ENCODE data around the gene DIO3. TPM values are rescaled to one million over a fixed set of nuclear protein-coding genes. Genes with fewer than 3 reads are reported as not detected.

The DIO3 gene
- total RNA-seq, 2 experiments from 2014 or later, result not detected

DNA sequence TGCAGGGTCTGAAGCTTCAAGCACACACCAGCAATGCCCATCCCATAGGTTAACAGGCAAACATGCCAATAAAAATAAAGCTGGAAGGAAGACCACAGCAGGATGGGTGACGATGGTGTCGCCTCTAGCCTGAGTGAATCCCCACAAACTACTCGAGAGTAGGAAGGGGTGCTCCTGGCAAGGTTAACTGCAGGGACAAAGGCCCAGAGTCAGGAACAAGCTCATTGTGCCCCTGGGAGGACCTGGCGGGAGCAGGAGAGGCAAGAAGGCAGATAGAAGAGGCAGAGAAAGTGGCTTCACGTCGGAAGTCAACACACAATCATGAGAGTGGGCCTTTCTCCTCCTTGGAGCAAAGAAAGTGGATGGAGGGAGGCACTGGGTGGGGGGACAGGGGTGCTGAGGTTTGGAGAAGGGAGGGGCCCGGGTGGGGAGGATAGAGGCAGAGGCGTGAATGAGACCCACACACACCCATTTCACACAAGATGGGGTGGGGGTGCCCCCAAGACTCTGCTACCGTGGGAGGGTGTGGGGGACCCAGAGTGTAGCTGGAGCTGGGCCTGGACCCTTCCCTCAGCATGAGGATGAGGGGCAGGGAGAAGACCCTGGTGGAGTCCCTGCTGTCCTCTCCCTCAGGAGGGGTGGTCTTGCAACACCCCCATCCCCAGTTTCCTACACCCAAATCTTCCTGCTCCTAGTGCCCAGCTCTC lies 43.1 kb downstream of the DIO3 start:
- ChIA-PET POLR2A (interaction anchor here (0.6 kb wide), 1 partner anchor 998 kb away, joined by 3 read pairs; no protein-coding TSS in a partner anchor), CTCF (ENCODE audit: unreplicated experiment) (no interaction called here)
- DNase-seq (ENCODE audit: low spot score), result no peak
- intact Hi-C loops (cut with micrococcal nuclease; ENCODE audit: unreplicated experiment), result no loop called here
- Histone ChIP-seq H3K27ac (ENCODE audit: low read depth, low read length, poor library complexity, severe bottlenecking) (no peak overlapping the region), H3K9me2 (ENCODE audit: insufficient read depth, low read length) (no peaks in the 10 kb centered on the region), H3K4me1 (ENCODE audit: insufficient read depth, low read length, poor library complexity, severe bottlenecking) (no peaks in the 10 kb centered on the region), H2AFZ (ENCODE audit: low read length) (no peak overlapping the region), H4K20me1 (ENCODE audit: insufficient read depth, low read length) (no peaks in the 10 kb centered on the region), H3K79me2 (ENCODE audit: insufficient read depth, low read depth, low read length) (no peaks in the 10 kb centered on the region), H3K9me3 (ENCODE audit: low read length) (no peaks in the 10 kb centered on the region), H3K36me3 (ENCODE audit: insufficient read depth, low read length) (no peaks in the 10 kb centered on the region), H3K4me2 (ENCODE audit: low read length) (no peak overlapping the region), H3K4me3 (ENCODE audit: low read depth, low read length, poor library complexity, severe bottlenecking) (no peak overlapping the region)
- BruUV-seq (replicated peaks), result no TSS peak
- TF ChIP-seq CTCF (conservative IDR thresholded peaks at IDR 0.05; ENCODE audit: low read length), result no peak
- TF ChIP-seq EZH2phosphoT487 (IDR thresholded peaks at IDR 0.05; ENCODE audit: borderline replicate concordance, low read depth, low read length), result no peak

GRCh38 chr14:101604935-101605780 lies 43.9 kb downstream of the DIO3 start:
- Histone ChIP-seq H3K79me2 (ENCODE audit: insufficient read depth, low read depth, low read length) (no peaks in the 10 kb centered on the region), H4K20me1 (ENCODE audit: insufficient read depth, low read length) (no peaks in the 10 kb centered on the region), H3K9me3 (ENCODE audit: low read length) (no peaks in the 10 kb centered on the region), H3K4me2 (ENCODE audit: low read length) (no peak overlapping the region), H3K36me3 (ENCODE audit: insufficient read depth, low read length) (no peaks in the 10 kb centered on the region), H3K9me2 (ENCODE audit: insufficient read depth, low read length) (no peaks in the 10 kb centered on the region), H3K4me1 (ENCODE audit: insufficient read depth, low read length, poor library complexity, severe bottlenecking) (no peaks in the 10 kb centered on the region), H3K4me3 (ENCODE audit: low read depth, low read length, poor library complexity, severe bottlenecking) (no peak overlapping the region), H3K27ac (ENCODE audit: low read depth, low read length, poor library complexity, severe bottlenecking) (no peak overlapping the region), H2AFZ (ENCODE audit: low read length) (no peak overlapping the region)
- no peak for DNase-seq (ENCODE audit: low spot score)
- intact Hi-C loops (cut with micrococcal nuclease; ENCODE audit: unreplicated experiment), result no loop called here
- CTCF ChIA-PET (ENCODE audit: unreplicated experiment), result no interaction called here
- TF ChIP-seq CTCF (conservative IDR thresholded peaks at IDR 0.05; ENCODE audit: low read length) (no peak), EZH2phosphoT487 (IDR thresholded peaks at IDR 0.05; ENCODE audit: borderline replicate concordance, low read depth, low read length) (no peak)
- no TSS peak for BruUV-seq (replicated peaks)
- POLR2A ChIA-PET, result no interaction called here

DNA sequence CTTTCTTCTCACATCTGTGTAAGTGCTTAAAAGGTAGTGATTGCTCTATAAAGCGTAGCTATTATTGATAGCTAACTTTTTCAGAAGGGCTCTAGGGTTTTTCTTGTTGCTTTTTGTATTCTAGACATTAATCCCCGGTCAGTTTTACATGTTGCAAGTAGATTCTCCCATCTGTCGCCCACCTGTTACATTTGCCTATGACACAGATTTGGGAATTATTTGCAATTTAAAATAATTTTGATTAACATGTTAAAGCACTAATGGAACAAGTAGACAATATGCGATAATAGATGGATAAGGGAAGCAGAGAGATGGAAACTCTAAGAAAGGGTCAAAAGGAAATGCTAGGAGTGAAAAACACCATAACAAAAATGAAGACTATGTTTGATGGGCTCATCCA lies 44.5 kb downstream of the DIO3 start:
- intact Hi-C loops (cut with micrococcal nuclease; ENCODE audit: unreplicated experiment), result no loop called here
- ChIA-PET POLR2A (no interaction called here), CTCF (ENCODE audit: unreplicated experiment) (no interaction called here)
- Histone ChIP-seq H3K79me2 (ENCODE audit: insufficient read depth, low read depth, low read length) (no peaks in the 10 kb centered on the region), H2AFZ (ENCODE audit: low read length) (no peak overlapping the region), H3K4me2 (ENCODE audit: low read length) (no peak overlapping the region), H3K36me3 (ENCODE audit: insufficient read depth, low read length) (no peaks in the 10 kb centered on the region), H3K4me3 (ENCODE audit: low read depth, low read length, poor library complexity, severe bottlenecking) (no peak overlapping the region), H3K4me1 (ENCODE audit: insufficient read depth, low read length, poor library complexity, severe bottlenecking) (no peaks in the 10 kb centered on the region), H3K9me2 (ENCODE audit: insufficient read depth, low read length) (no peaks in the 10 kb centered on the region), H3K27ac (ENCODE audit: low read depth, low read length, poor library complexity, severe bottlenecking) (no peak overlapping the region), H4K20me1 (ENCODE audit: insufficient read depth, low read length) (no peaks in the 10 kb centered on the region), H3K9me3 (ENCODE audit: low read length) (no peaks in the 10 kb centered on the region)
- no TSS peak for BruUV-seq (replicated peaks)
- TF ChIP-seq EZH2phosphoT487 (IDR thresholded peaks at IDR 0.05; ENCODE audit: borderline replicate concordance, low read depth, low read length) (no peak), CTCF (conservative IDR thresholded peaks at IDR 0.05; ENCODE audit: low read length) (no peak)
- no peak for DNase-seq (ENCODE audit: low spot score)
